Skeletal muscle tissue (tissue), 4 donors: ENCODE data around the gene PIK3CA. TPM values are rescaled to one million over a fixed set of nuclear protein-coding genes. Genes with fewer than 3 reads are reported as not detected.
"Not testable (repeated sequence)": the region's sequence is repeated elsewhere in the genome, so short reads cannot be mapped to it uniquely, and the experiment has no call there.

Experiments
- H3K27ac ChIP-seq: one replicate; pipeline ENCODE4 v1.7.0; 2013; ENCODE audit warnings: mild to moderate bottlenecking, low read depth, low read length, inconsistent platforms
- H3K27me3 ChIP-seq, 3 donors: one replicate each; pipeline ENCODE4 v1.7.0; 2013; ENCODE audit warnings: low read length in 3 of 3; ENCODE audit not compliant: control insufficient read depth in 3 of 3, insufficient read depth in 3 of 3
- H3K36me3 ChIP-seq, 3 donors: one replicate each; pipeline ENCODE4 v1.7.0; 2013; ENCODE audit warnings: low read length in 3 of 3; ENCODE audit not compliant: control insufficient read depth in 3 of 3, insufficient read depth in 3 of 3
- H3K4me1 ChIP-seq, 3 donors: one replicate each; pipeline ENCODE4 v1.7.0; 2013; ENCODE audit warnings: low read length in 3 of 3, mild to moderate bottlenecking in 3 of 3; ENCODE audit not compliant: control insufficient read depth in 3 of 3, insufficient read depth in 3 of 3
- H3K4me3 ChIP-seq, 3 donors: one replicate each; pipeline ENCODE4 v1.7.0; 2013; ENCODE audit warnings: low read length in 3 of 3
- H3K9ac ChIP-seq, 3 donors: one replicate each; pipeline ENCODE4 v1.7.0; 2013; ENCODE audit warnings: low read length in 3 of 3, mild to moderate bottlenecking in 3 of 3, moderate library complexity in 2 of 3, low read depth in 1 of 3
- H3K9me3 ChIP-seq, 3 donors: one replicate each; pipeline ENCODE4 v1.7.0; 2013; ENCODE audit warnings: low read length in 3 of 3; ENCODE audit not compliant: control insufficient read depth in 3 of 3
- total RNA-seq: library from RNA; depleted of rRNA; stranded (reverse); fragments of >200 nt; gene quantifications from one replicate; pipeline ENCODE4 v1.2.3, GENCODE V29; 2014
- donor health status: Osteomylitis.

PIK3CA gene
- total RNA-seq, 1 donor from 2014 or later: 20.4 TPM

DNA sequence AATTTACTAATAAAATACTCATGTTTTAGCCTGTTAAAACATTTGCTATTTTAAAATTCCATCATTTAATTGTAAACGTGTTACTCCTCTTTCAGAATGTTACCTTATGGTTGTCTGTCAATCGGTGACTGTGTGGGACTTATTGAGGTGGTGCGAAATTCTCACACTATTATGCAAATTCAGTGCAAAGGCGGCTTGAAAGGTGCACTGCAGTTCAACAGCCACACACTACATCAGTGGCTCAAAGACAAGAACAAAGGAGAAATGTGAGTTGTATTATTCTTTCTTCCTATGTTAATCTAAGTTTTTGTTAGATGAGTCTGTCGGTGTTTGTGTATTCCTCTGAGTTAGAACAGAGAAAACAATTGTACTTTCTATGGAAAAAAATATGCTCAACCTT, 81.0 kb downstream of the PIK3CA start:
- peaks cover 2 to 26% (median 19%) of the 10 kb centered on the region in 3 donors for H3K36me3 ChIP-seq
- H3K27ac ChIP-seq: no peak overlapping the region
- no peaks in the 10 kb centered on the region for H3K27me3 ChIP-seq
- H3K9me3 ChIP-seq: no peaks in the 10 kb centered on the region
- H3K4me1 ChIP-seq: no peaks in the 10 kb centered on the region
- no peak overlapping the region for H3K9ac ChIP-seq
- H3K4me3 ChIP-seq: no peak overlapping the region

DNA sequence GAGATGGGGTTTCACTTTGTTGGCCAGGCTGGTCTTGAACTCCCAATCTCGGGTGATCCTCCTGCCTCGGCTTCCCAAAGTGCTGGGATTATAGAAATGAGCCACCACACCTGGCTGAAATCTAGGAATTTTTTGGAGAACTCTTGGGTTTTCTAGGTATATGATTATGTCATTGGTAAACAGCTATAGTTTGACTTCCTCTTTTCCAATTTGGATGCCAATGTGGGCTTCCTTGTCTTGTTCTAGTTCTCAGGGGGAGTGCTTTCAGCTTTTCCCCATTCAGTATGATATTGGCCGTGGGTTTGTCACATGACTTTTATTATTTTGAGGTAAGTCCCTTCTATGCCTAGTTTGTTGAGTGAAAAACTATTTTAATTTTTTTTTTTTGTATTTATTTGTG, 84.9 kb downstream of the PIK3CA start:
- H3K9ac ChIP-seq: no peak overlapping the region
- no peaks in the 10 kb centered on the region for H3K27me3 ChIP-seq
- no peaks in the 10 kb centered on the region for H3K9me3 ChIP-seq
- H3K36me3 ChIP-seq: peaks cover 2 to 17% (median 16%) of the 10 kb centered on the region in 3 donors
- H3K4me3 ChIP-seq: no peak overlapping the region
- H3K27ac ChIP-seq: no peak overlapping the region
- no peaks in the 10 kb centered on the region for H3K4me1 ChIP-seq

GRCh38 chr3:179234199-179234598, 86.0 kb downstream of the PIK3CA start:
- Histone ChIP-seq H3K9me3 (no peaks in the 10 kb centered on the region), H3K4me3 (no peak overlapping the region), H3K27me3 (no peaks in the 10 kb centered on the region), H3K9ac (no peak overlapping the region), H3K36me3 (peaks cover 2 to 14% (median 13%) of the 10 kb centered on the region in 3 donors), H3K27ac (no peak overlapping the region), H3K4me1 (no peaks in the 10 kb centered on the region)

DNA sequence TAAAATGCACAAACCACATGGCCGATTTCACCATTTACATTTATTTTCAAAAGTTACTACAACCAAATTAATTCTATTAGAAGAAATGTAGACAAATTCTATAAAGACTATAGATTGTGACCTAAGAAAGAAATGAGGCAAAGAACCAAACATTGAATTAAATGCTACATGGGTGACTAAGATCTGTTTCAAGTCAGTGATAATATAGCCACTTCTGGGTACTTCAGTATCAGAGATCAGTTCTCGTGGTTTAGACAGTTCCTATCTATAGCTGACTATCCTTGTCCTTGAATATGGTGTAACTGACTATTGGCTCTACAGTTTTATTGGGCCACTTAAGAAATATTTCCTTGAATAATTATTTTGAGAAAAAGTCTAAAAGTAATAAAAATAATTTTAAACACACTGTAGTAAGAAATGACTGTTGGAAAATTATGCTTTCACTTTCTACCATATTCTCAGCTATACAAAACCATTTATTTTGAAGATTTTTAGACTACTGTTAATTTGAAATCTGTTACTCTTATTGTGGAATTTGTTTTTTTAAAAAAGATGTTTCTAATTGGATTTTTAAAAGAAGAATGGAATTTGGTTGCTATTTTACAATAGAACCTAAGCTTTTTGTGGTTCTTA, 88.6 kb downstream of the PIK3CA start:
- Histone ChIP-seq H3K9me3 (no peaks in the 10 kb centered on the region), H3K27me3 (no peaks in the 10 kb centered on the region), H3K4me3 (no peak overlapping the region), H3K36me3 (peaks cover 0 to 9% (median 5%) of the 10 kb centered on the region in 3 donors), H3K27ac (no peak overlapping the region), H3K9ac (no peak overlapping the region), H3K4me1 (no peaks in the 10 kb centered on the region)

DNA sequence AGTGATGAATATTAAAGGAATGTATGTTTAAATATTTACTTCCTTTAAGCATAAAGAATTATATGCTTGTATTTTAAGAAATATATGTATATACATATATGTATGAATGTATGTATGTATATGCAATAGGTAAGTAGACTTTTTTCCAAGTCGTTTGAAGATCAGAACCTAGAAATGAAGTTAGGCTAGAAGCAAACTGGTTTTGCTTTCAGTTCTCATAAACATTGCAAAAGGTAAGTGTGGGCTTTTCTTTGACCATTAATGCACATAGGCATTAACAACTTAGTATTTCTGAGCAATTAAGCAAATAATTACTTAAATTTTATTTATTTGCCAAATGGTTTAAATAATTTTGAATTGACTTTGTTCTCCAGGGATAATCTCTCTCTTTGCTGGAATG, 92.1 kb downstream of the PIK3CA start:
- not testable (repeated sequence) for H3K27ac ChIP-seq, H3K4me3 ChIP-seq, H3K36me3 ChIP-seq, H3K9ac ChIP-seq, H3K4me1 ChIP-seq, H3K27me3 ChIP-seq, H3K9me3 ChIP-seq

DNA sequence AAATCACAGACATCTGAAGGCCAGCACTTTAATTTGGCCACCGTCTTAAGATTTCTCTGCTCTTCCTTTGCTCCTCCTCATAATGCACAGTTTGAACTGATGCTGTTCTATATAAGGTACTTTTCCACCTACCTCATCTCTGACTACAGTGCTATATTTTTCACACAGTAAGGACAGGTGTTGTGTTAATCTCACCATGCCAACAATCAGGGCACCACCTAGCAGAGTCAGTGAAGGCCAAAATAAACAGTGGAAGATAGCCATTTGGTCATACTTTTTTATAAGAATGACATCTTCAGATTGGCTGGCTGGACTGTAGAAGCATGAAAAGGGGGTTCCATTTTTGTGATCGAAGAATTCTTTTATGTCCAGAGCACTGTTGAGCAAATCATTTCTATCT, 94.7 kb downstream of the PIK3CA start:
- H3K27me3 ChIP-seq, H3K36me3 ChIP-seq, H3K9me3 ChIP-seq, H3K9ac ChIP-seq, H3K4me1 ChIP-seq, H3K27ac ChIP-seq, H3K4me3 ChIP-seq: not testable (repeated sequence)

DNA sequence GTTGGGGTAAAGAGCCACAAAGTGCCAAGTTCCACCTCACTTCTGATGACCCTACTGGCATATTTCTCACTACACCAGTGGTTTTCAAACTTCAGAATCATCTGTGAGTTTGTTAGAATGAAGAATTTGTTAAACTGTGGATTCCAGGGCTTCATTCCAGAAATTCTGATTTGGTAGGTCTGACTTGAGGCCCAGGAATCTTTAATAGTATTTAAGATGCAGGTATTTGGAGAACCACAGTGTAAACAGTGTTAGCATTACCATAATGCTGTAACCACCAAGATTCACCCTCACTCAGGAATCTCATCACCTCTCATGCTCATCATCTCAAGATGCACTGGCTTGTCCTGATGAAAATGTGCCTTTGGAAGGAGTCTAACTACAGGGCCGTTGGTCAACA, 96.7 kb downstream of the PIK3CA start:
- no peaks in the 10 kb centered on the region for H3K4me1 ChIP-seq
- H3K27me3 ChIP-seq: no peaks in the 10 kb centered on the region
- H3K9ac ChIP-seq: no peak overlapping the region
- H3K4me3 ChIP-seq: no peak overlapping the region
- H3K9me3 ChIP-seq: no peaks in the 10 kb centered on the region
- H3K36me3 ChIP-seq: peaks cover 0 to 2% (median 0%) of the 10 kb centered on the region in 3 donors
- H3K27ac ChIP-seq: no peak overlapping the region

DNA sequence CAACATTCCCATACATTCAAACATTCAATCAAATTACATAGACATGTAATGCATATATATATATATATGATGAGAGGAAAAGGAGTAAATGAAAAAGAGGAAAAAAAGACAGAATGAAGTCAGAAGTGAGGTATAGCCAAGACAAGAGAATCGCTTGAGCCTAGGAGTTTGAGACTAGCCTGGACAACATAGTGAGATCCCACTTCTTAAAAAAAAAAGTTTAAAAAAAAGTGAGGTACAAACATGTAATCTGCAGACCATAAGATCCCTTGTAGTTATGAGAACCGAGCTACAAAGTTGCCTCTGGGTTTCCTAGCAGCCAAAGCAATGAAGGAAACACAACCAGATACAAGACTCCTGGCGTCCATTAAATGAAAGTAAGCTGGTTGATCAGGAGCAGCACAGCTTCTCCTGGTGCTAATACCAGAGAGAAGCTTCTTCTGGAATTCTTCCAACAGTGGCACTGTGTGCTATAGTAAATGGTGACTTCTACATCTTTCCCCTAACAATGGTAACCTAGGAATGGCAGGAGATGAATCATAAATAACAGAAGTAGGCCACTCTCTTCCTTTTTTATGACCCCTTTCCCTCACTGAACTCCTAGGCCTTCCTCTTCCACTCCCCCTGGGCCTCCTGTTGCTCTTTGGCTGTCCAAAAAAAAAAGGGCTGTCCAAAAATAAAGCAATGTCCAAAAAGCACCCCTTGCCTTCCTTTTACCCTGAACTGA, 99.3 kb downstream of the PIK3CA start:
- Histone ChIP-seq H3K4me1 (no peaks in the 10 kb centered on the region), H3K9ac (no peak overlapping the region), H3K4me3 (no peak overlapping the region), H3K27me3 (no peaks in the 10 kb centered on the region), H3K9me3 (no peaks in the 10 kb centered on the region), H3K36me3 (peaks cover 3 to 4% (median 4%) of the 10 kb centered on the region in 3 donors), H3K27ac (no peak overlapping the region)

GRCh38 chr3:179250803-179251476, 102.8 kb downstream of the PIK3CA start, which contains the start of gene KCNMB3:
KCNMB3 (minus strand) TSS chr3:179251114; CDS start chr3:179250990, 124 bp downstream.
- Histone ChIP-seq H3K27me3 (no peaks in the 10 kb centered on the region), H3K36me3 (peaks cover 3 to 4% (median 4%) of the 10 kb centered on the region in 3 donors), H3K4me3 (no peak within 1 kb of the TSS), H3K4me1 (no peaks in the 10 kb centered on the region), H3K27ac (no peak within 1 kb of the TSS), H3K9ac (no peak within 1 kb of the TSS), H3K9me3 (no peaks in the 10 kb centered on the region)

DNA sequence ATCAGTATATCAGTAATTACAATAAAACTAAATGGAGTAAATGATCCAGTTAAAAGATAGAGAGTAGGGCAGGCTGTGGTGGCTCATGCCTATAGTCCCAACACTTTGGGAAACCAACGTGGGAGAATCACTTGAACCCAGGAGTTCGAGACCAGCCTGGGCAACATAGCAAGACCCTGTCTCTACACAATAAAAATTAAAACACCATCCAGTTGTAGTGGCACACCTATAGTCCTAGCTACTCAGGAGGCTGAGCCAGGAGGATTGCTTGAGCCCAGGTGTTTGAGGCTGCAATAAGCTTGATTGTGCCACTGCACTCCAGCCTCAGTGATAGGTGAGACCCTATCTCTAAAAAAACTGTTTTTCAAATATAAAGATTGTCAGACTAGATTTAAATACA, 108.7 kb downstream of the PIK3CA start:
- Histone ChIP-seq H3K9ac (no peak overlapping the region), H3K4me1 (peaks cover 0 to 3% (median 0%) of the 10 kb centered on the region in 3 donors), H3K4me3 (no peak overlapping the region), H3K36me3 (no peaks in the 10 kb centered on the region), H3K27ac (no peak overlapping the region), H3K27me3 (no peaks in the 10 kb centered on the region), H3K9me3 (no peaks in the 10 kb centered on the region)
